ENCODE data around the gene SEMA5B.

GRCh38 chr3:122992133-122992532 lies 35.4 kb downstream of the SEMA5B start:
- TF ChIP-seq CTCF (IDR thresholded peaks at IDR 0.05) (no peak), ZFX (IDR thresholded peaks at IDR 0.05; ENCODE audit: borderline replicate concordance) (no peak)
